Right lobe of liver (tissue), 6 donors: Measurements from ENCODE around the gene THAP4. TPM values are rescaled to one million over a fixed set of nuclear protein-coding genes. Genes with fewer than 3 reads are reported as not detected.

Experiments used
- ATAC-seq, 4 donors: fragments of 200-7000 bp; cut with Tn5 transposase; one replicate each; pipeline ENCODE4 v1.9.1; 2020; ENCODE audit warnings: mild to moderate bottlenecking in 4 of 4, moderate library complexity in 4 of 4
- DNase-seq, 3 donors: peaks; one replicate each; pipeline ENCODE4 v3.0.0-alpha.2; 2020
- H3K27ac ChIP-seq, 3 donors: fragments of 200-600 bp; one replicate each; pipeline ENCODE4 v1.8.0; 2022
- H3K27me3 ChIP-seq, 2 donors: fragments of 200-600 bp; one replicate each; pipeline ENCODE4 v1.8.0; 2022
- H3K36me3 ChIP-seq, 4 donors: fragments of 200-600 bp; sonication (generic) in 1 of 4; one replicate each; pipeline versions ENCODE4 v1.5.1 to v1.8.0; 2017 to 2022; ENCODE audit warnings: control low read depth in 1 of 4
- H3K4me1 ChIP-seq, 4 donors: fragments of 200-600 bp; sonication (generic) in 1 of 4; one replicate each; pipeline versions ENCODE4 v1.5.1 to v1.8.0; 2017 to 2022; ENCODE audit warnings: control low read depth in 1 of 4
- H3K4me3 ChIP-seq, 3 donors: fragments of 200-600 bp; one replicate each; pipeline ENCODE4 v1.8.0; 2022
- H3K9me3 ChIP-seq, 4 donors: fragments of 200-600 bp; sonication (generic) in 1 of 4; one replicate each; pipeline versions ENCODE4 v1.5.1 to v1.8.0; 2017 to 2022; ENCODE audit warnings: control low read depth in 1 of 4
- POLR2A ChIP-seq: fragments of 450-650 bp; IDR thresholded peaks from one replicate; pipeline ENCODE4 v1.6.1; 2017; ENCODE audit warnings: antibody characterized with exemption, mild to moderate bottlenecking
- WGBS: methylation state at CpG from one replicate; pipeline ENCODE4 v1.1.6; 2018; ENCODE audit warnings: low coverage, low lambda C conversion rate; ENCODE audit not compliant: insufficient coverage; ENCODE audit errors: missing lambda C conversion rate; 5-methylcytosine and 5-hydroxymethylcytosine counted together
- intact Hi-C, 2 donors: fragments of 100-400 bp; cut with DNase I; formaldehyde crosslinking; loops; one replicate each; pipeline versions ENCODE4 v1.11.2 to v1.14.1; 2022
- total RNA-seq, 6 experiments: library from RNA; depleted of rRNA in 2 of 6; stranded (reverse); fragments of >200 nt in 2 of 6; fragmentation: NEBNext Ultra II Directional in 3 of 6; extraction: Animal tissue kit (Norgen Biotek cat#: 25700) in 3 of 6; gene quantifications; one replicate each; pipeline versions ENCODE4 v1.1.0 to v1.2.4, GENCODE V29; 2016 to 2023
- TF ChIP-seq, protein P1 (sequence below), 4 donors: fragments of 200-600 bp in 3 of 4; fragments of 450-650 bp in 1 of 4; IDR thresholded peaks; one replicate each; pipeline versions ENCODE4 v1.5.1 to v1.8.0; 2016 to 2022; ENCODE audit warnings: antibody characterized with exemption in 4 of 4, mild to moderate bottlenecking in 2 of 4
- donor health status: DM: no; HTN: yes; CAD: no.
- donor health status: DM: no; HTN: no; CAD: no.
- donor health status: DM: no; HTN: no; CAD: no.
- donor health status: DM: no; HTN: yes; CAD: no.
- donor health status: DM: no; HTN: yes; CAD: no.

Gene THAP4
- total RNA-seq, 6 experiments from 2014 or later, result 22.1 to 39.2 (median 25.0) TPM

DNA sequence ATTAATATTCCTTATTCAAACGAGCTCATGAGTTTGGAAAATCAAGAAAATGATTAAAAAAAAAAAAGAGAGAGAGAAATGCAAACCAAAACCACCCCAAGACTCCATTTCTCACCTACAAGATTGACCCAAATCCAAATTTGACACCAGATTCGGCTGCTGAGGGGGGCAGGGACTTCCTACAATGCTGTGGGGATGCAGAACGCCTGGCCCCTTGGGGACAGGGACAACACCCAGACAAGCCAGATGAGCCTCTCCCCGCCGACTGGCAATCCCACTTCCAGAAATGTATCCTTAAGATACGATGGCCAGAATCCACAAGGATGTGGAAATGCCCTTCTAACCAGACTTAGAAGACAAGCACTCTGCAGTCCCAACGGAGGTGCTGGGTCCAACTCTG is 57.7 kb downstream of the THAP4 start:
- no peak for DNase-seq
- H3K27me3 ChIP-seq, result no peaks in the 10 kb centered on the region
- intact Hi-C loops, result no loop called here
- no peak for TF ChIP-seq POLR2A
- TF ChIP-seq, protein P1, sequence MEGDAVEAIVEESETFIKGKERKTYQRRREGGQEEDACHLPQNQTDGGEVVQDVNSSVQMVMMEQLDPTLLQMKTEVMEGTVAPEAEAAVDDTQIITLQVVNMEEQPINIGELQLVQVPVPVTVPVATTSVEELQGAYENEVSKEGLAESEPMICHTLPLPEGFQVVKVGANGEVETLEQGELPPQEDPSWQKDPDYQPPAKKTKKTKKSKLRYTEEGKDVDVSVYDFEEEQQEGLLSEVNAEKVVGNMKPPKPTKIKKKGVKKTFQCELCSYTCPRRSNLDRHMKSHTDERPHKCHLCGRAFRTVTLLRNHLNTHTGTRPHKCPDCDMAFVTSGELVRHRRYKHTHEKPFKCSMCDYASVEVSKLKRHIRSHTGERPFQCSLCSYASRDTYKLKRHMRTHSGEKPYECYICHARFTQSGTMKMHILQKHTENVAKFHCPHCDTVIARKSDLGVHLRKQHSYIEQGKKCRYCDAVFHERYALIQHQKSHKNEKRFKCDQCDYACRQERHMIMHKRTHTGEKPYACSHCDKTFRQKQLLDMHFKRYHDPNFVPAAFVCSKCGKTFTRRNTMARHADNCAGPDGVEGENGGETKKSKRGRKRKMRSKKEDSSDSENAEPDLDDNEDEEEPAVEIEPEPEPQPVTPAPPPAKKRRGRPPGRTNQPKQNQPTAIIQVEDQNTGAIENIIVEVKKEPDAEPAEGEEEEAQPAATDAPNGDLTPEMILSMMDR (IDR thresholded peaks at IDR 0.05), result no peak
- H3K4me1 ChIP-seq, result peaks cover 0 to 9% (median 0%) of the 10 kb centered on the region in 4 donors
- 80% methylated on average over 3 of the region's 7 CpGs for WGBS
- no peak for ATAC-seq
- peaks cover 0 to 8% (median 1%) of the 10 kb centered on the region in 4 donors for H3K36me3 ChIP-seq
- H3K9me3 ChIP-seq, result no peaks in the 10 kb centered on the region
- H3K27ac ChIP-seq, result no peak overlapping the region
- no peak overlapping the region for H3K4me3 ChIP-seq

DNA sequence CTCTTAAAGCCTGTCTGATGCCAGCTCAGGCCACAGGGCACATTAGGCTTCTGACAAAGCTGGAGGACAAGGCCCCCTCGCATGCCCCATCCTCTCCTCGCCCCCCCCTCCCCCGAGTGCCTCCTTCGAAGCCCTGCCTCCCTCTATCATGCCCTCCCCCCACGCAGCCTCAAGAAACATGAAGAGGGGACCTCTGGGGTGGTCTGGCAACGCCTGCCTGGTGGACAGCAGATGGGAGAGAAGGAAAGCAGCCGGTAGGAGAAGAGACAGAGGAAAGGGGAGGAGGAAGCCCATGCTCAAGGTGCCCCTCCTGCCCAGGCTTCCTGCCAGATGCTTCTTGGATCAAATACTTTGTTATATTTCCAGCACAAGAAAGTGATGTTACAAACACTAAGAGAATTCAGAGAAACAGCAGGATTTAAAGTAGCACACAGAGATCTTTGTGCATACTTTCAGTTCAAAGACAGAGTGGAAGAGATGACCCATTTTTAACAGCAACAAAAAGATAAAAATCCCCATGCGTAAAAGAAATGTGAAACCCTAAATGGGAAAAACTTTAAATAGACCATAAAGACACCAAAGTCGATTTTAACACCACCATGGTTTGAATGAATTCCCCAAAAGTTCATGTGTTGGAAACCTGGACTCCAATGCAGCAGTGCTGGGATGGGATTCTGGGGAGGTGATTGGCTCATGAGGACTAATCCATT is 59.4 kb downstream of the THAP4 start:
- peaks cover 0 to 9% (median 0%) of the 10 kb centered on the region in 4 donors for H3K4me1 ChIP-seq
- H3K9me3 ChIP-seq, result no peaks in the 10 kb centered on the region
- H3K27me3 ChIP-seq, result no peaks in the 10 kb centered on the region
- intact Hi-C loops, result no loop called here
- H3K36me3 ChIP-seq, result peaks cover 0 to 8% (median 4%) of the 10 kb centered on the region in 4 donors
- TF ChIP-seq, protein P1 (IDR thresholded peaks at IDR 0.05), result no peak
- no peak for TF ChIP-seq POLR2A
- peak in 1 of 3 donors; percentile 44 for DNase-seq
- ATAC-seq, result peak in 1 of 4 donors; percentile 2
- no peak overlapping the region for H3K27ac ChIP-seq
- H3K4me3 ChIP-seq, result no peak overlapping the region
- WGBS, result 42% methylated on average over 5 of the region's 9 CpGs

DNA sequence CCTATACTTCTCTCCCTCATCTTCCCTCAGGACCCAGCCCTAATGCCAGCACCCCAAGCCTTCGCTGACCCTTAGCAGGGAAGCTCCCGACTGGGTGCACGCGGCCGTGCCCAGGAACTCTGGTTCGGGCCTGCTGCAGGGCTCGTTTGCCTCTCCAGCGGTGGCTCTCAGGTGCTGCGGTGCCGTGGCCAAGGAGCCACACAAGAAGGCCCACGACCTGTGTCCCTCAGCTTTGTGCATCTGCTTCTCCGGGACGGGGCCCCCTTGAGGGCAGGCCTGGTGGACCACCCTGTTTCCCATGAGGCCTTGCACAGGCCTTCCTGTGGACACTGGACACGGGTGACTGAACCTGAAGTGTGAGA is 60.7 kb downstream of the THAP4 start:
- DNase-seq (no peak), ATAC-seq (peak in 3 of 4 donors; percentile 14 to 22 (median 17))
- H3K27me3 ChIP-seq, result no peaks in the 10 kb centered on the region
- no peaks in the 10 kb centered on the region for H3K9me3 ChIP-seq
- no peak overlapping the region for H3K4me3 ChIP-seq
- peaks cover 0 to 21% (median 6%) of the 10 kb centered on the region in 4 donors for H3K36me3 ChIP-seq
- H3K27ac ChIP-seq, result no peak overlapping the region
- WGBS, result 100% methylated on average over 1 of the region's 14 CpGs
- no peak for TF ChIP-seq POLR2A
- TF ChIP-seq, protein P1 (IDR thresholded peaks at IDR 0.05), result no peak
- intact Hi-C loops, result no loop called here
- peaks cover 0 to 9% (median 0%) of the 10 kb centered on the region in 4 donors for H3K4me1 ChIP-seq

DNA sequence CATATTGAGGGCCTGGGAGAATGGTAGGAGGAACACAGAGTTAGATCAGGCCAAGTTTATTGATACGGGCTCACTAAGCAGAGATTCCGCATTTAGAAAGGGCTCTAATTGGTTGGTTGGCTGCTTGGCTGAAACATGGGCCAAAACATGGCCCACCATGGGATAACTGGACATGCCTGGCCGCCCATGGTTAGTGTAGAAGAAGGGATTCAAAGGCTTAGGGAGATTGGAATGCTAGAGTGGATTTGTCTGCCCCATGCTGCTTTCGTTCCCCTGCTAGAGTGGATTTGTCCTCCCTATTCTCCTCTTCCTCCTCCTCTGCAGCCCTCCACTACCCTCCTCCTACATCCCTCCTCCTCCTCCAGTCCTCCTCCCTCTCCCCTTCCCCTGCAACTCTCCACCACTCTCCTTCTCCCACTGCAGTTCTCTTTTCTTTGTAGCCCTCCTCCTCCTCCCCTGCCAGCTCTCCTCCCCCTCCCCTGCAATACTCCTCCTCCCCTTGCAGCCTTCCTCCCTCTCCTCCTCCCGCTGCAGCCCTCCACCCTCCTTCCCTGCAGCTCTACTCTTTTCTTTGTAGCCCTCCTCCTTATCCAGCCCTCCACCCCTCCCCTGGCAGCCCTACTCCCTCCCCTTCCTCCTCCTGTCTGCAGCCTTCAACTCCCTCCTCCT is 61.2 kb downstream of the THAP4 start:
- no peak overlapping the region for H3K27ac ChIP-seq
- H3K36me3 ChIP-seq, result peaks cover 0 to 22% (median 6%) of the 10 kb centered on the region in 4 donors
- WGBS, result 69% methylated on average over 4 of the region's 5 CpGs
- H3K4me1 ChIP-seq, result peaks cover 0 to 9% (median 0%) of the 10 kb centered on the region in 4 donors
- peak in 1 of 3 donors; percentile 30 for DNase-seq
- TF ChIP-seq, protein P1 (IDR thresholded peaks at IDR 0.05), result no peak
- no peak for TF ChIP-seq POLR2A
- ATAC-seq, result peak in 3 of 4 donors; percentile 3 to 13 (median 8)
- H3K9me3 ChIP-seq, result no peaks in the 10 kb centered on the region
- no peaks in the 10 kb centered on the region for H3K27me3 ChIP-seq
- H3K4me3 ChIP-seq, result no peak overlapping the region
- intact Hi-C loops, result no loop called here
